ENCODE data around the gene NCKAP5L.

The NCKAP5L gene

DNA sequence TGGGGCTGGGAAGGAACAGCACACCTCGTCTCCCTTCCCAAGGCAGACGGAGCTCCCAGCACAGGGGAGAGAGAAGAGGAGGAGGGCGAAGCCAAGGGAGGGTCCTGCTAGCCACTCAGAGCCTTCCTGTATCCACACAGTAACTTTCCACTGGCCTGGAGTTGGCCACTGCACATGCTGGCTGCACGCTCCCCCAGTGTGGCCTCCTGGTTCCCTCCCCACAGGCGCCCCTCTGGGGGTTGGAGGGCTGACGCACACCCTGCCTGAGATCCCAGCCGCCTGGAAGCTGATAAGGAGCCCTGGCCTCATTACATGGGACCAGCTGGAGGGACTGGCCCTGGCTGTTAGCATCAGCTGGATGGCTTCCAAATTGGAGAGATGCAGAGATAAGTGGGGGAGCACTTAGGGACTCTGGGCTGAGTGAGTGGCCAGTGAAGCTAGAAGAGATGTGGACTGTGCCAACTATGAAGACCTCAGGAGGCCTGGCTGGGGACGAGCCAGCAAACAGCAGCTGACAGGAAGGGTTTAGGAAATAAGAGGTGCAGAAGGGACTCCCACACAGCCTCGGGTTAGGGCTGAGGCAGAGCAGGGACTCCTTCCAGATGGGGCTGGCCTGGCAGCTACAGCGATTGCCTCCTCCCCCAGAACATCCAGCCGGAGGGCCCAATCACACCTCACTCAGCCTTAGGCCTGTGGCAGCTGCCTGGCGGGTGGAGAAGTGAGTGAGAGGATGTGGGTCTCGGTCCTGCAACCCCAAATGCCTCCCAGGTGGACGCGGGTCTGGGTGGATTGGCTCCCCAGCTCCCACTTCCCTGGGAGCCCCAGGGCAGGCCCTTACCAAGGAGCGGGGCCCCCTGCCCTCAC lies 41.0 kb upstream of the NCKAP5L start (continued):
- TF ChIP-seq, protein P1, sequence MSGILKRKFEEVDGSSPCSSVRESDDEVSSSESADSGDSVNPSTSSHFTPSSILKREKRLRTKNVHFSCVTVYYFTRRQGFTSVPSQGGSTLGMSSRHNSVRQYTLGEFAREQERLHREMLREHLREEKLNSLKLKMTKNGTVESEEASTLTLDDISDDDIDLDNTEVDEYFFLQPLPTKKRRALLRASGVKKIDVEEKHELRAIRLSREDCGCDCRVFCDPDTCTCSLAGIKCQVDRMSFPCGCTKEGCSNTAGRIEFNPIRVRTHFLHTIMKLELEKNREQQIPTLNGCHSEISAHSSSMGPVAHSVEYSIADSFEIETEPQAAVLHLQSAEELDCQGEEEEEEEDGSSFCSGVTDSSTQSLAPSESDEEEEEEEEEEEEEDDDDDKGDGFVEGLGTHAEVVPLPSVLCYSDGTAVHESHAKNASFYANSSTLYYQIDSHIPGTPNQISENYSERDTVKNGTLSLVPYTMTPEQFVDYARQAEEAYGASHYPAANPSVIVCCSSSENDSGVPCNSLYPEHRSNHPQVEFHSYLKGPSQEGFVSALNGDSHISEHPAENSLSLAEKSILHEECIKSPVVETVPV (CRISPR knock-in tag; IDR thresholded peaks at IDR 0.05): 0 out of 2 replicates have a peak, but pooled peaks have one; percentile 68
- TF ChIP-seq RARB (CRISPR knock-in tag; IDR thresholded peaks at IDR 0.05) (no peak), GLIS3 (CRISPR knock-in tag; IDR thresholded peaks at IDR 0.05) (peak; percentile 77; the same call in 1 of the 2 replicates), ZC3H10 (CRISPR knock-in tag; IDR thresholded peaks at IDR 0.05) (no peak), TCF4 (CRISPR knock-in tag; IDR thresholded peaks at IDR 0.05; ENCODE audit: borderline replicate concordance) (peak; percentile 99)

DNA sequence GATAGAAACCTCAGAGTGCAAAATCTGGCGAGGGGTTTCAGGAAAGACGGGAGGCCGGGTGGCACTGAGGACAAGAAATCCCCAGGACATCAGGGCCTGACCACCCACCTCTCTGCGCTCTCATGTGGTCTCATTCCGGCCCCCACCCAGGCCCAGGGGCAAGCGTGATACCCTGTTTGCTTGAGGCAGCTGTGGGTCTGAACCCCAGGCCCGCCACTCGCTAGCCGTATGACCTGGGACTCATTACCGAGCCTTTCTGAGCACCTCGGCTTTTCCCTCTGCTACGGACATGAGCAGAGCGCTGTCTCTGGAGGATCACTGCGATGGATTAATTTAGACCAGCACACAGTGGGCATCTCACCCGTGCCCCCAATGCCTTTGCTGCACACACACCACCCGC lies 40.2 kb upstream of the NCKAP5L start:
- ATAC-seq: 0 out of 3 replicates have a peak, but pooled peaks have one; percentile 0
- TF ChIP-seq, protein P2, sequence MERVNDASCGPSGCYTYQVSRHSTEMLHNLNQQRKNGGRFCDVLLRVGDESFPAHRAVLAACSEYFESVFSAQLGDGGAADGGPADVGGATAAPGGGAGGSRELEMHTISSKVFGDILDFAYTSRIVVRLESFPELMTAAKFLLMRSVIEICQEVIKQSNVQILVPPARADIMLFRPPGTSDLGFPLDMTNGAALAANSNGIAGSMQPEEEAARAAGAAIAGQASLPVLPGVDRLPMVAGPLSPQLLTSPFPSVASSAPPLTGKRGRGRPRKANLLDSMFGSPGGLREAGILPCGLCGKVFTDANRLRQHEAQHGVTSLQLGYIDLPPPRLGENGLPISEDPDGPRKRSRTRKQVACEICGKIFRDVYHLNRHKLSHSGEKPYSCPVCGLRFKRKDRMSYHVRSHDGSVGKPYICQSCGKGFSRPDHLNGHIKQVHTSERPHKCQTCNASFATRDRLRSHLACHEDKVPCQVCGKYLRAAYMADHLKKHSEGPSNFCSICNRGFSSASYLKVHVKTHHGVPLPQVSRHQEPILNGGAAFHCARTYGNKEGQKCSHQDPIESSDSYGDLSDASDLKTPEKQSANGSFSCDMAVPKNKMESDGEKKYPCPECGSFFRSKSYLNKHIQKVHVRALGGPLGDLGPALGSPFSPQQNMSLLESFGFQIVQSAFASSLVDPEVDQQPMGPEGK (CRISPR knock-in tag; IDR thresholded peaks at IDR 0.05; ENCODE audit: borderline replicate concordance): no peak
- TF ChIP-seq ARNTL (CRISPR knock-in tag; IDR thresholded peaks at IDR 0.05; ENCODE audit: borderline replicate concordance, low read depth): no peak
- TF ChIP-seq PPARA (CRISPR knock-in tag; IDR thresholded peaks at IDR 0.05; ENCODE audit: borderline replicate concordance): no peak
- TF ChIP-seq, protein P3, sequence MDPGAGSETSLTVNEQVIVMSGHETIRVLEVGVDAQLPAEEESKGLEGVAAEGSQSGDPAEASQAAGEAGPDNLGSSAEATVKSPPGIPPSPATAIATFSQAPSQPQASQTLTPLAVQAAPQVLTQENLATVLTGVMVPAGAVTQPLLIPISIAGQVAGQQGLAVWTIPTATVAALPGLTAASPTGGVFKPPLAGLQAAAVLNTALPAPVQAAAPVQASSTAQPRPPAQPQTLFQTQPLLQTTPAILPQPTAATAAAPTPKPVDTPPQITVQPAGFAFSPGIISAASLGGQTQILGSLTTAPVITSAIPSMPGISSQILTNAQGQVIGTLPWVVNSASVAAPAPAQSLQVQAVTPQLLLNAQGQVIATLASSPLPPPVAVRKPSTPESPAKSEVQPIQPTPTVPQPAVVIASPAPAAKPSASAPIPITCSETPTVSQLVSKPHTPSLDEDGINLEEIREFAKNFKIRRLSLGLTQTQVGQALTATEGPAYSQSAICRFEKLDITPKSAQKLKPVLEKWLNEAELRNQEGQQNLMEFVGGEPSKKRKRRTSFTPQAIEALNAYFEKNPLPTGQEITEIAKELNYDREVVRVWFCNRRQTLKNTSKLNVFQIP (CRISPR knock-in tag; IDR thresholded peaks at IDR 0.05; ENCODE audit: borderline replicate concordance, low read depth): no peak
- no peak for TF ChIP-seq ZNF70 (CRISPR knock-in tag; IDR thresholded peaks at IDR 0.05)

DNA sequence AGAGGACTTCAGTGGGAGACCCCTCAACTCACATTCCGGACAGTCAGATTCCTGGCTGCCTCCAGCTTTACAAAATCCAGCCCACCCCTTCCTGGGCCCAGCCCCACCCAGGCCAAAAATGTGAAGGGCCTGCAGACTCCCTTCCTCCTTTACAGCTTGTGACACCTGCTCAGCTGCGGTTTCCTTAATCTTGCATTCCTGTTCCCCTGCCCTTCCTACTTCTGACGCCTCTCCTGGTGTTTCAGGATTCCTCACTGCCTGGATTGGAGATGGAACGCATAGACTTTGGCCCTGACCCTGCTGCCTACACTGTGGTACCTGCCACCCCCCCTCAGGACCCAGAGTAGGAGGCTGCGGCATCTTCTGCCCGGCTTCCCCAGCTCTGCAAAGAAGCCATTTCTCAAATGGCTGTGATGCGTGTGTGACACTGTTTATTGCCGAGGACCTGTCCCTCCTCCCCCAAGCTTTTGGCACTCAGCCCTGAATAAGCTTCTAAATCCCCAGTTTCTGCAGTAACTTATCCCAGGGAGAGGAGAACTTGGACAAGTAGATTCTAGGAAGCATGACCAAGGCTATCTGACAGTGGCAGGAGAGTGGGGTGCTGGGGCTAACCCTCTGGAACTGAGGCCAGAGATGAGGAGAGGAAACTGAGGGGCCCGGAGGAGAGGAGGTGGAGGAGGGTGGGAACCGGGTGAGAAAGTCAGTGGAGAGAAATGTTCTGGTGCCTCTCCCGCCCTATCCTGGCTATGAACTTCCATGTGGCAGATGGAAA lies 39.5 kb upstream of the NCKAP5L start:
- no peak for ATAC-seq
- TF ChIP-seq RARB (CRISPR knock-in tag; IDR thresholded peaks at IDR 0.05): no peak
- no peak for TF ChIP-seq TOX (CRISPR knock-in tag; IDR thresholded peaks at IDR 0.05; ENCODE audit: borderline replicate concordance)
- TF ChIP-seq ISL1 (CRISPR knock-in tag; IDR thresholded peaks at IDR 0.05): no peak
- TF ChIP-seq GLIS3 (CRISPR knock-in tag; IDR thresholded peaks at IDR 0.05): no peak
- no peak for TF ChIP-seq SNAI2 (CRISPR knock-in tag; IDR thresholded peaks at IDR 0.05)
- TF ChIP-seq, protein P2 (CRISPR knock-in tag; IDR thresholded peaks at IDR 0.05; ENCODE audit: borderline replicate concordance): no peak
- TF ChIP-seq, protein P4, sequence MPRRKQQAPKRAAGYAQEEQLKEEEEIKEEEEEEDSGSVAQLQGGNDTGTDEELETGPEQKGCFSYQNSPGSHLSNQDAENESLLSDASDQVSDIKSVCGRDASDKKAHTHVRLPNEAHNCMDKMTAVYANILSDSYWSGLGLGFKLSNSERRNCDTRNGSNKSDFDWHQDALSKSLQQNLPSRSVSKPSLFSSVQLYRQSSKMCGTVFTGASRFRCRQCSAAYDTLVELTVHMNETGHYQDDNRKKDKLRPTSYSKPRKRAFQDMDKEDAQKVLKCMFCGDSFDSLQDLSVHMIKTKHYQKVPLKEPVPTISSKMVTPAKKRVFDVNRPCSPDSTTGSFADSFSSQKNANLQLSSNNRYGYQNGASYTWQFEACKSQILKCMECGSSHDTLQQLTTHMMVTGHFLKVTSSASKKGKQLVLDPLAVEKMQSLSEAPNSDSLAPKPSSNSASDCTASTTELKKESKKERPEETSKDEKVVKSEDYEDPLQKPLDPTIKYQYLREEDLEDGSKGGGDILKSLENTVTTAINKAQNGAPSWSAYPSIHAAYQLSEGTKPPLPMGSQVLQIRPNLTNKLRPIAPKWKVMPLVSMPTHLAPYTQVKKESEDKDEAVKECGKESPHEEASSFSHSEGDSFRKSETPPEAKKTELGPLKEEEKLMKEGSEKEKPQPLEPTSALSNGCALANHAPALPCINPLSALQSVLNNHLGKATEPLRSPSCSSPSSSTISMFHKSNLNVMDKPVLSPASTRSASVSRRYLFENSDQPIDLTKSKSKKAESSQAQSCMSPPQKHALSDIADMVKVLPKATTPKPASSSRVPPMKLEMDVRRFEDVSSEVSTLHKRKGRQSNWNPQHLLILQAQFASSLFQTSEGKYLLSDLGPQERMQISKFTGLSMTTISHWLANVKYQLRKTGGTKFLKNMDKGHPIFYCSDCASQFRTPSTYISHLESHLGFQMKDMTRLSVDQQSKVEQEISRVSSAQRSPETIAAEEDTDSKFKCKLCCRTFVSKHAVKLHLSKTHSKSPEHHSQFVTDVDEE (CRISPR knock-in tag; IDR thresholded peaks at IDR 0.05): no peak
- TF ChIP-seq OSR1 (CRISPR knock-in tag; IDR thresholded peaks at IDR 0.05): no peak
- TF ChIP-seq ARNTL (CRISPR knock-in tag; IDR thresholded peaks at IDR 0.05; ENCODE audit: borderline replicate concordance, low read depth): no peak
- no peak for TF ChIP-seq ZC3H10 (CRISPR knock-in tag; IDR thresholded peaks at IDR 0.05)
- TF ChIP-seq, protein P3 (CRISPR knock-in tag; IDR thresholded peaks at IDR 0.05; ENCODE audit: borderline replicate concordance, low read depth): no peak
- TF ChIP-seq, protein P1 (CRISPR knock-in tag; IDR thresholded peaks at IDR 0.05): no peak
